Measurements from ENCODE around the gene CD300LG. TPM values are rescaled to one million over a fixed set of nuclear protein-coding genes. Genes with fewer than 3 reads are reported as not detected.

CD300LG gene
- total RNA-seq, 1 donor from 2014 or later: not detected

- Histone ChIP-seq H3K4me3 (ENCODE audit: low read depth, low read length) (no peak overlapping the region), H3K36me3 (ENCODE audit: control insufficient read depth, insufficient read depth, low read length) (peaks cover 25% of the 10 kb centered on the region), H3K27me3 (ENCODE audit: control insufficient read depth, insufficient read depth, low read length) (no peaks in the 10 kb centered on the region)
- no peak for TF ChIP-seq CTCF (IDR thresholded peaks at IDR 0.05; ENCODE audit: insufficient read depth, low read length, severe bottlenecking)
- no peak for FAIRE-seq
- DNase-seq (ENCODE audit: low read depth): no peak
Measured at GRCh38 chr17:43825567-43825966, 21.4 kb upstream of the CD300LG start.

GRCh38 chr17:43826206-43826605 lies 20.8 kb upstream of the CD300LG start:
- DNase-seq (ENCODE audit: low read depth) (no peak), FAIRE-seq (peak; percentile 50)
- Histone ChIP-seq H3K36me3 (ENCODE audit: control insufficient read depth, insufficient read depth, low read length) (peaks cover 26% of the 10 kb centered on the region), H3K27me3 (ENCODE audit: control insufficient read depth, insufficient read depth, low read length) (no peaks in the 10 kb centered on the region), H3K4me3 (ENCODE audit: low read depth, low read length) (no peak overlapping the region)
- TF ChIP-seq CTCF (IDR thresholded peaks at IDR 0.05; ENCODE audit: insufficient read depth, low read length, severe bottlenecking): no peak

- no peak for TF ChIP-seq CTCF (IDR thresholded peaks at IDR 0.05; ENCODE audit: insufficient read depth, low read length, severe bottlenecking)
- no peaks in the 10 kb centered on the region for H3K27me3 ChIP-seq (ENCODE audit: control insufficient read depth, insufficient read depth, low read length)
- peaks cover 28% of the 10 kb centered on the region for H3K36me3 ChIP-seq (ENCODE audit: control insufficient read depth, insufficient read depth, low read length)
- DNase-seq (ENCODE audit: low read depth): no peak
- no peak overlapping the region for H3K4me3 ChIP-seq (ENCODE audit: low read depth, low read length)
- FAIRE-seq: no peak
Measured at GRCh38 chr17:43827596-43827995, 19.4 kb upstream of the CD300LG start.

GRCh38 chr17:43829738-43830137 lies 17.2 kb upstream of the CD300LG start:
- no peaks in the 10 kb centered on the region for H3K27me3 ChIP-seq (ENCODE audit: control insufficient read depth, insufficient read depth, low read length)
- TF ChIP-seq CTCF (IDR thresholded peaks at IDR 0.05; ENCODE audit: insufficient read depth, low read length, severe bottlenecking): no peak
- DNase-seq (ENCODE audit: low read depth) (no peak), FAIRE-seq (no peak)
- H3K36me3 ChIP-seq (ENCODE audit: control insufficient read depth, insufficient read depth, low read length): peaks cover 26% of the 10 kb centered on the region
- H3K4me3 ChIP-seq (ENCODE audit: low read depth, low read length): no peak overlapping the region

GRCh38 chr17:43830510-43831140 lies 16.4 kb upstream of the CD300LG start:
- TF ChIP-seq CTCF (IDR thresholded peaks at IDR 0.05; ENCODE audit: insufficient read depth, low read length, severe bottlenecking): no peak
- no peaks in the 10 kb centered on the region for H3K27me3 ChIP-seq (ENCODE audit: control insufficient read depth, insufficient read depth, low read length)
- no peak for FAIRE-seq
- DNase-seq (ENCODE audit: low read depth): no peak
- H3K36me3 ChIP-seq (ENCODE audit: control insufficient read depth, insufficient read depth, low read length): peaks cover 23% of the 10 kb centered on the region
- no peak overlapping the region for H3K4me3 ChIP-seq (ENCODE audit: low read depth, low read length)

- no peaks in the 10 kb centered on the region for H3K27me3 ChIP-seq (ENCODE audit: control insufficient read depth, insufficient read depth, low read length)
- no peak for FAIRE-seq
- DNase-seq (ENCODE audit: low read depth): no peak
- no peak for TF ChIP-seq CTCF (IDR thresholded peaks at IDR 0.05; ENCODE audit: insufficient read depth, low read length, severe bottlenecking)
- H3K36me3 ChIP-seq (ENCODE audit: control insufficient read depth, insufficient read depth, low read length): peaks cover 17% of the 10 kb centered on the region
- no peak overlapping the region for H3K4me3 ChIP-seq (ENCODE audit: low read depth, low read length)
Measured at GRCh38 chr17:43831633-43832032, 15.3 kb upstream of the CD300LG start.

All from bronchial epithelial cell (primary cell).